Upper lobe of left lung (tissue), 6 donors: Measurements from ENCODE around the gene ST3GAL5. TPM values are rescaled to one million over a fixed set of nuclear protein-coding genes. Genes with fewer than 3 reads are reported as not detected.

Experiments used
- ATAC-seq, 2 donors: fragments of 200-7000 bp; cut with Tn5 transposase; one replicate each; pipeline ENCODE4 v1.9.1; 2022; ENCODE audit warnings: mild to moderate bottlenecking in 2 of 2, moderate library complexity in 2 of 2; ENCODE audit not compliant: low FRiP score in 2 of 2
- DNase-seq, 2 donors: peaks; one replicate each; pipeline ENCODE4 v3.0.0-alpha.2; 2019 to 2020
- H3K27ac ChIP-seq, 4 donors: fragments of 200-600 bp; sonication (generic); one replicate each; pipeline ENCODE4 v1.5.1; 2016 to 2019
- H3K27me3 ChIP-seq, 4 donors: fragments of 200-600 bp; sonication (generic); one replicate each; pipeline ENCODE4 v1.5.1; 2017 to 2019
- H3K36me3 ChIP-seq, 4 donors: fragments of 200-600 bp; sonication (generic); one replicate each; pipeline ENCODE4 v1.5.1; 2016 to 2019
- H3K4me1 ChIP-seq, 4 donors: fragments of 200-600 bp; sonication (generic); one replicate each; pipeline ENCODE4 v1.5.1; 2018 to 2019
- H3K4me3 ChIP-seq, 4 donors: fragments of 200-600 bp; sonication (generic); one replicate each; pipeline ENCODE4 v1.5.1; 2017 to 2019; ENCODE audit warnings: mild to moderate bottlenecking in 2 of 4, moderate library complexity in 1 of 4
- H3K9me3 ChIP-seq, 4 donors: fragments of 200-600 bp; sonication (generic); one replicate each; pipeline ENCODE4 v1.5.1; 2018 to 2019
- EP300 ChIP-seq, 4 donors: sonication (generic); formaldehyde crosslinking; IDR thresholded peaks; one replicate each; pipeline ENCODE4 v1.5.1; 2017; ENCODE audit warnings: antibody characterized with exemption in 4 of 4, control low read depth in 2 of 4
- POLR2A ChIP-seq, 4 donors: fragments of 450-650 bp; IDR thresholded peaks; one replicate each; pipeline ENCODE4 v1.5.1; 2016 to 2017; ENCODE audit warnings: antibody characterized with exemption in 4 of 4, mild to moderate bottlenecking in 2 of 4
- POLR2AphosphoS5 ChIP-seq, 2 donors: sonication (generic); formaldehyde crosslinking; IDR thresholded peaks; one replicate each; pipeline ENCODE4 v1.5.1; 2017; ENCODE audit warnings: antibody characterized with exemption in 2 of 2
- WGBS, 2 donors: methylation state at CpG; one replicate each; pipeline ENCODE4 v1.1.5; 2017 to 2018; 5-methylcytosine and 5-hydroxymethylcytosine counted together
- total RNA-seq, 6 donors: library from RNA; depleted of rRNA in 4 of 6; stranded (reverse); fragments of >200 nt in 4 of 6; gene quantifications; one replicate each; pipeline versions ENCODE4 v1.1.0 to v1.2.1, GENCODE V29; 2016 to 2021
- TF ChIP-seq, protein P1 (sequence below), 6 experiments: fragments of 450-650 bp in 4 of 6; fragments of 200-600 bp in 2 of 6; sonication (generic) in 2 of 6; IDR thresholded peaks; one replicate each; pipeline ENCODE4 v1.5.1; 2016 to 2019; ENCODE audit warnings: antibody characterized with exemption in 6 of 6
- donor health status: DM: no; HTN: no; CAD: no; lungs with moderate emphysema.
- donor health status: DM: no; HTN: yes; CAD: no; lungs with severe emphysema.

Gene ST3GAL5
- total RNA-seq, 6 donors from 2014 or later = 54.5 to 162 (median 83.8) TPM

DNA sequence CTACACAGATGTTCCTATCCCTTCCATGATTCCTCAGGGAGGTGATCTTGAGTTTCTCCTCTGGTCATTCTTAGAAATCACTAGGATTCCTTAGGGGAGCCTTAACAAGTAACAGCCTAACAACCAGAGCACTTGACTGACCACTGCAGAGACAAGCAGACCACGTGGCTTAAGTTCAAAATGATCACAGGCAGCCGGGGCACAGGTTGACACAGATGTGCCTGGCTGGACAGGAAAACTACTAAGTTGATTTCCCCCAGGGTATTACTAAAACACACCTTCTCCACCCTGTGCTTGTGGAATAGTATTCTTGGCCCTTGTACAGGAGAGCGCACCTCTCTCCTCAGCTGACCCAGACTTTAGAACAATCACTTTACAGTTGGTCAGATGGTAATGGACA lies 29.9 kb downstream of the ST3GAL5 start:
- H3K27ac ChIP-seq = no peak overlapping the region
- ATAC-seq = no peak
- H3K4me3 ChIP-seq = no peak overlapping the region
- H3K27me3 ChIP-seq = no peaks in the 10 kb centered on the region
- no peak for DNase-seq
- peaks cover 0 to 6% (median 2%) of the 10 kb centered on the region in 4 donors for H3K4me1 ChIP-seq
- no peaks in the 10 kb centered on the region for H3K9me3 ChIP-seq
- 82 to 84% methylated on average over 3 of the region's 3 CpGs for WGBS, 2 donors
- H3K36me3 ChIP-seq = peaks cover 5 to 32% (median 17%) of the 10 kb centered on the region in 4 donors
- TF ChIP-seq, protein P1, sequence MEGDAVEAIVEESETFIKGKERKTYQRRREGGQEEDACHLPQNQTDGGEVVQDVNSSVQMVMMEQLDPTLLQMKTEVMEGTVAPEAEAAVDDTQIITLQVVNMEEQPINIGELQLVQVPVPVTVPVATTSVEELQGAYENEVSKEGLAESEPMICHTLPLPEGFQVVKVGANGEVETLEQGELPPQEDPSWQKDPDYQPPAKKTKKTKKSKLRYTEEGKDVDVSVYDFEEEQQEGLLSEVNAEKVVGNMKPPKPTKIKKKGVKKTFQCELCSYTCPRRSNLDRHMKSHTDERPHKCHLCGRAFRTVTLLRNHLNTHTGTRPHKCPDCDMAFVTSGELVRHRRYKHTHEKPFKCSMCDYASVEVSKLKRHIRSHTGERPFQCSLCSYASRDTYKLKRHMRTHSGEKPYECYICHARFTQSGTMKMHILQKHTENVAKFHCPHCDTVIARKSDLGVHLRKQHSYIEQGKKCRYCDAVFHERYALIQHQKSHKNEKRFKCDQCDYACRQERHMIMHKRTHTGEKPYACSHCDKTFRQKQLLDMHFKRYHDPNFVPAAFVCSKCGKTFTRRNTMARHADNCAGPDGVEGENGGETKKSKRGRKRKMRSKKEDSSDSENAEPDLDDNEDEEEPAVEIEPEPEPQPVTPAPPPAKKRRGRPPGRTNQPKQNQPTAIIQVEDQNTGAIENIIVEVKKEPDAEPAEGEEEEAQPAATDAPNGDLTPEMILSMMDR (IDR thresholded peaks at IDR 0.05) = no peak
- TF ChIP-seq POLR2A (IDR thresholded peaks at IDR 0.05) (no peak), EP300 (IDR thresholded peaks at IDR 0.05) (no peak), POLR2AphosphoS5 (IDR thresholded peaks at IDR 0.05) (no peak)

DNA sequence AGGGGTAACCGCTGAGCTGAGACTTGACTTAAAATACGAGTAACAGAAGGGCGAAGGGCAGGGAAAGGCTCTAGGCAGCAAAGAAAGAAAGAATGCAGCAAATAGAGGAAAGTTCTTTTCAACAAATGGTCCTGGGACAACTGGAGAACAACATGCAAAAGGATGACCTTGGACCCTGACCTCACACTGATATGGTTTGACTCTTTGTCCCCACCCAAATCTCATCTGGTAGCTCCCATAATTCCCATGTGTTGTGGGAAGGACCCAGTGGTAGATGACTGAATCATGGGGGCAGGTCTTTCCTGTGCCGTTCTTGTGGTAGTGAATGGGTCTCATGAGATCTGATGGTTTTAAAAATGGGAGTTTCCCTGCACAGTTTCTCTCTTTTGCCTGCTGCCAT lies 33.9 kb downstream of the ST3GAL5 start:
- no peaks in the 10 kb centered on the region for H3K27me3 ChIP-seq
- DNase-seq (no peak), ATAC-seq (no peak)
- peak overlapping the region in 2 of 4 donors; percentile 61 to 77 for H3K27ac ChIP-seq
- peaks cover 0 to 11% (median 9%) of the 10 kb centered on the region in 4 donors for H3K4me1 ChIP-seq
- WGBS, 2 donors = 93 to 99% methylated on average over 4 of the region's 4 CpGs
- peaks cover 6 to 44% (median 14%) of the 10 kb centered on the region in 4 donors for H3K36me3 ChIP-seq
- H3K9me3 ChIP-seq = no peaks in the 10 kb centered on the region
- TF ChIP-seq POLR2AphosphoS5 (IDR thresholded peaks at IDR 0.05) = no peak
- no peak for TF ChIP-seq EP300 (IDR thresholded peaks at IDR 0.05)
- TF ChIP-seq, protein P1 (IDR thresholded peaks at IDR 0.05) = no peak
- no peak for TF ChIP-seq POLR2A (IDR thresholded peaks at IDR 0.05)
- H3K4me3 ChIP-seq = no peak overlapping the region

- H3K4me3 ChIP-seq = no peak overlapping the region
- DNase-seq = no peak
- H3K27ac ChIP-seq = peak overlapping the region; percentile 54 to 77 (median 62)
- H3K4me1 ChIP-seq = peaks cover 0 to 11% (median 9%) of the 10 kb centered on the region in 4 donors
- whole genome bisulfite sequencing, 2 donors = 68 to 91% methylated on average over 2 to 3 of the region's 3 CpGs
- peaks cover under 1 to 36% (median 9%) of the 10 kb centered on the region in 4 donors for H3K36me3 ChIP-seq
- ATAC-seq = peak in 1 of 2 donors; percentile 6
- TF ChIP-seq, protein P1 (IDR thresholded peaks at IDR 0.05) = no peak
- no peak for TF ChIP-seq EP300 (IDR thresholded peaks at IDR 0.05)
- TF ChIP-seq POLR2AphosphoS5 (IDR thresholded peaks at IDR 0.05) = no peak
- TF ChIP-seq POLR2A (IDR thresholded peaks at IDR 0.05) = no peak
- no peaks in the 10 kb centered on the region for H3K9me3 ChIP-seq
- H3K27me3 ChIP-seq = no peaks in the 10 kb centered on the region
Observed at GRCh38 chr2:85854166-85854509, 34.7 kb downstream of the ST3GAL5 start.

DNA sequence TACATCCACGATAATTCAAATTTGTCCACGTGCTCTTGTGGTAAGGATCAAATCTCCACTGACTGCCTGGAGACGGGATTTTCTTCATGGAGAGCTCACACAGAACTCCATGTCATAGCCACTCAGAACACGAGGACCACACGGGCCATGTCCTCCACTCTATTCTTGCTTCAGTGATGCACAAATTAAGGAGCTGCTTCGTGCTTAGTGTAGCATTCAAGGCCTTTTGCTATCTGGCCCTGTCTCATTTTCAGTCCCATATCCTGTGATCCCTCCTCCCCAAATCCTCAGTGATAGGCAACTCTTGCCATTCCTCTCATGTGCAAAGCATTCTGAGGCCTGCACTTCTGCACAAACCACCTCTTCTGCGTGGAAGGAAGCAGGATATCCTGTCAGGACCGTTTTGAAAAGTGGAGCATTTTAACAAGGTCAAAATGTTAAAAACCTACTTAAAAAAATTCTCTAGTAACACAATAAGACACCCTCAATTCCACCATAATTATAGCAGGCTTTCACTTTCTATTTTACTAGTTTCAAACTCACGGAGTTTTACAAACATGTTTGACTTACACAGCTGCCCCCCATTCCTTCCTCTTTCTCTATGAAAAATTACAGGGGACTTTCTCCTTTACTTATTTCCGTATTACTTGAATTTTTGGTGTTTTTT lies 35.2 kb downstream of the ST3GAL5 start:
- TF ChIP-seq POLR2AphosphoS5 (IDR thresholded peaks at IDR 0.05) (no peak), POLR2A (IDR thresholded peaks at IDR 0.05) (no peak), EP300 (IDR thresholded peaks at IDR 0.05) (no peak)
- TF ChIP-seq, protein P1 (IDR thresholded peaks at IDR 0.05) = no peak
- no peaks in the 10 kb centered on the region for H3K9me3 ChIP-seq
- peak overlapping the region; percentile 61 to 77 (median 63) for H3K27ac ChIP-seq
- peak in 1 of 2 donors; percentile 48 for ATAC-seq
- peaks cover 0 to 33% (median 6%) of the 10 kb centered on the region in 4 donors for H3K36me3 ChIP-seq
- no peak for DNase-seq
- H3K4me1 ChIP-seq = peaks cover 0 to 11% (median 9%) of the 10 kb centered on the region in 4 donors
- H3K27me3 ChIP-seq = no peaks in the 10 kb centered on the region
- WGBS, 2 donors = 49% methylated on average over 10 of the region's 10 CpGs
- no peak overlapping the region for H3K4me3 ChIP-seq
